HG02973 (cell line): ENCODE data around the gene PGA5.
"Not testable (repeated sequence)": the region's sequence is repeated elsewhere in the genome, so short reads cannot be mapped to it uniquely, and the experiment has no call there.

Experiments used
- ATAC-seq: cut with Tn5 transposase; IDR thresholded peaks from one replicate; pipeline ENCODE4 v1.9.1; 2021; ENCODE audit warnings: moderate library complexity; ENCODE audit not compliant: unreplicated experiment

The PGA5 gene

GRCh38 chr11:61222692-61223091, 18.3 kb upstream of the PGA5 start:
- not testable (repeated sequence) for ATAC-seq

- not testable (repeated sequence) for ATAC-seq
Measured at GRCh38 chr11:61226457-61227137, 14.4 kb upstream of the PGA5 start.

- not testable (repeated sequence) for ATAC-seq
Measured at GRCh38 chr11:61229458-61229857, 11.5 kb upstream of the PGA5 start.

GRCh38 chr11:61231033-61231432, 9.9 kb upstream of the PGA5 start:
- not testable (repeated sequence) for ATAC-seq

- ATAC-seq = not testable (repeated sequence)
Measured at GRCh38 chr11:61231585-61231984, 9.4 kb upstream of the PGA5 start.

GRCh38 chr11:61232548-61233145, 8.3 kb upstream of the PGA5 start:
- not testable (repeated sequence) for ATAC-seq

GRCh38 chr11:61237130-61237529, 3.8 kb upstream of the PGA5 start:
- ATAC-seq = not testable (repeated sequence)

GRCh38 chr11:61240288-61240687, 687 bp upstream of the PGA5 start:
- not testable (repeated sequence) for ATAC-seq

- ATAC-seq = not testable (repeated sequence)
Measured at GRCh38 chr11:61241526-61241925, 551 bp downstream of the PGA5 start.

- ATAC-seq = not testable (repeated sequence)
Measured at GRCh38 chr11:61245284-61245964, 4.4 kb downstream of the PGA5 start.

GRCh38 chr11:61248071-61248470, 7.1 kb downstream of the PGA5 start:
- not testable (repeated sequence) for ATAC-seq

GRCh38 chr11:61249201-61249600, 8.2 kb downstream of the PGA5 start:
- not testable (repeated sequence) for ATAC-seq

- ATAC-seq = not testable (repeated sequence)
Measured at GRCh38 chr11:61250796-61251765, 10.1 kb downstream of the PGA5 start.

GRCh38 chr11:61252332-61252731, 11.4 kb downstream of the PGA5 start:
- not testable (repeated sequence) for ATAC-seq

- ATAC-seq = no peak
Measured at GRCh38 chr11:61254403-61255025, 13.5 kb downstream of the PGA5 start.

- no peak for ATAC-seq
Measured at GRCh38 chr11:61256710-61257482, 15.9 kb downstream of the PGA5 start.

GRCh38 chr11:61258546-61258945, 17.6 kb downstream of the PGA5 start:
- no peak for ATAC-seq

- no peak for ATAC-seq
Measured at GRCh38 chr11:61259363-61259762, 18.4 kb downstream of the PGA5 start.

GRCh38 chr11:61264371-61264770, 23.4 kb downstream of the PGA5 start:
- no peak for ATAC-seq

GRCh38 chr11:61264795-61265194, 23.8 kb downstream of the PGA5 start:
- ATAC-seq = no peak
